ENCODE results near the gene SRP14. TPM values are rescaled to one million over a fixed set of nuclear protein-coding genes. Genes with fewer than 3 reads are reported as not detected.

The SRP14 gene
- total and polyA plus RNA-seq, 9 of the 15 experiments (the other 6 are each of a cell fraction or from before 2014, with no cell fraction given), result 161 to 1,097 (median 402) TPM

GRCh38 chr15:40054605-40054854, 15.5 kb upstream of the SRP14 start:
- DNase-seq (ENCODE audit: extremely low read depth in 1 of 4, low spot score in 3 of 4), result no peak
- in situ Hi-C loops (cut with MboI) (loop anchor here (5.0 to 10.0 kb wide), 2 partner anchors 98 to 370 kb away; no protein-coding TSS in a partner anchor), intact Hi-C loops (cut with micrococcal nuclease) (loop anchor here (5.0 kb wide), 1 partner anchor 108 kb away; the partner anchor contains the start of gene BUB1B)
- H3K27ac ChIP-seq (ENCODE audit: extremely low read depth, low read depth, low read length), result no peak overlapping the region
- ChIA-PET CTCF (ENCODE audit: low intra/inter-chr PET ratio) (no interaction called here), POLR2A (interaction anchor here (0.6 to 1.6 kb wide), 3 partner anchors 16 to 53 kb away, joined by 3 to 6 read pairs (median 3); no protein-coding TSS in a partner anchor)
- H3K9ac ChIP-seq (ENCODE audit: insufficient read depth in 1 of 2, low read depth in 2 of 2, low read length in 2 of 2), result no peak overlapping the region; a peak in 1 of 4 replicates
- 57% methylated on average over 3 of the region's 3 CpGs for WGBS (ENCODE audit: insufficient coverage, low coverage, missing lambda C conversion rate)
- H2AFZ ChIP-seq (ENCODE audit: low read depth, low read length), result no peak overlapping the region
- no peak overlapping the region for H3K4me2 ChIP-seq (ENCODE audit: insufficient read depth, low read length)
- H3K27me3 ChIP-seq (ENCODE audit: control insufficient read depth in 2 of 2, insufficient read depth in 2 of 2, low read length in 2 of 2), result no peaks in the 10 kb centered on the region
- H3K9me1 ChIP-seq (ENCODE audit: control insufficient read depth, insufficient read depth, low read length), result no peaks in the 10 kb centered on the region
- no peak for FAIRE-seq
- no peaks in the 10 kb centered on the region; the same call in 1 of the 2 replicates for H4K20me1 ChIP-seq (replicated peaks; ENCODE audit: control insufficient read depth, insufficient read depth, low read length)
- H3K4me3 ChIP-seq, result no peak overlapping the region
- no TSS peak for BruUV-seq (replicated peaks)
- H3K36me3 ChIP-seq (ENCODE audit: control insufficient read depth, insufficient read depth, low read length), result no peaks in the 10 kb centered on the region
- no peaks in the 10 kb centered on the region for H3K79me2 ChIP-seq (ENCODE audit: control insufficient read depth, insufficient read depth, low read length)
- H3K4me1 ChIP-seq (replicated peaks in 1 of 2; ENCODE audit: control insufficient read depth in 2 of 2, insufficient read depth in 2 of 2, low read length in 2 of 2), result peaks cover 0 to 13% of the 10 kb centered on the region in 2 experiments; a peak in 3 of 5 replicates
- H3K9me3 ChIP-seq (replicated peaks; ENCODE audit: control insufficient read depth, insufficient read depth, low read depth, low read length), result no peaks in the 10 kb centered on the region
- ATAC-seq, result no peak
- no peak for TF ChIP-seq POLR2B (IDR thresholded peaks at IDR 0.05; ENCODE audit: low read depth, partially characterized antibody)
- no peak for TF ChIP-seq TFE3 (CRISPR knock-in tag; IDR thresholded peaks at IDR 0.05)
- TF ChIP-seq JUND (IDR thresholded peaks at IDR 0.05; ENCODE audit: borderline replicate concordance, low read depth, low read length), result no peak
- TF ChIP-seq JUND (tag; IDR thresholded peaks at IDR 0.05; ENCODE audit: borderline replicate concordance, low read depth, low read length), result no peak
- TF ChIP-seq ZNF41 (CRISPR knock-in tag; conservative IDR thresholded peaks at IDR 0.05), result no peak
- no peak for TF ChIP-seq ZNF263 (CRISPR knock-in tag; IDR thresholded peaks at IDR 0.05; ENCODE audit: borderline replicate concordance)
- no peak for TF ChIP-seq RB1 (IDR thresholded peaks at IDR 0.05; ENCODE audit: low read depth)
- TF ChIP-seq ZNF197 (CRISPR knock-in tag; IDR thresholded peaks at IDR 0.05; ENCODE audit: low read depth), result no peak
- no peak for TF ChIP-seq ETS1 (conservative IDR thresholded peaks at IDR 0.05; ENCODE audit: control insufficient read depth, low read depth, low read length)
- no peak for TF ChIP-seq RNF2 (IDR thresholded peaks at IDR 0.05)
- TF ChIP-seq ZNF318 (IDR thresholded peaks at IDR 0.05; ENCODE audit: borderline replicate concordance in 1 of 2, low read depth in 1 of 2), result no peak
- TF ChIP-seq ZNF79 (CRISPR knock-in tag; IDR thresholded peaks at IDR 0.05; ENCODE audit: low read depth), result no peak

All from K562 (cell line).